ENCODE measurements around the gene CYP8B1. TPM values are rescaled to one million over a fixed set of nuclear protein-coding genes. Genes with fewer than 3 reads are reported as not detected.

The CYP8B1 gene
- total RNA-seq, 2 experiments from 2014 or later = not detected

GRCh38 chr3:42829628-42830436 lies 45.8 kb downstream of the CYP8B1 start:
- Mint-ChIP-seq H3K4me3 (no peak overlapping the region), H3K9me3 (no peaks in the 10 kb centered on the region), H3K27ac (no peak overlapping the region), H3K4me1 (ENCODE audit: low read depth) (peaks cover 6% of the 10 kb centered on the region), H3K36me3 (ENCODE audit: low read depth) (no peaks in the 10 kb centered on the region), H3K27me3 (peaks cover 11% of the 10 kb centered on the region)
- ATAC-seq (ENCODE audit: poor library complexity) (no peak), DNase-seq (no peak)
- ChIA-PET POLR2A (no interaction called here), CTCF (interaction anchor here (2.2 kb wide), 1 partner anchor 52 kb away, joined by 13 read pairs; no protein-coding TSS in a partner anchor)
- H3K4me3 ChIP-seq (ENCODE audit: low read length) = no peak overlapping the region
- TF ChIP-seq CTCF (IDR thresholded peaks at IDR 0.05) = no peak
- H3K27me3 ChIP-seq (ENCODE audit: control insufficient read depth in 1 of 2, insufficient read depth in 2 of 2, low read length in 2 of 2) = peaks cover 3% of the 10 kb centered on the region in 2 experiments
- H3K27ac ChIP-seq (ENCODE audit: low read depth in 1 of 2, low read length in 2 of 2) = no peak overlapping the region
- intact Hi-C loops (cut with DNase I, micrococcal nuclease) = loop anchor here (2.0 kb wide), 2 partner anchors 49 to 51 kb away; no protein-coding TSS in a partner anchor
- peaks cover 4% of the 10 kb centered on the region for H3K4me1 ChIP-seq (ENCODE audit: insufficient read depth, low read length)
- no peaks in the 10 kb centered on the region for H3K9me3 ChIP-seq (ENCODE audit: control insufficient read depth in 1 of 2, insufficient read depth in 1 of 2, low read length in 2 of 2)
- H3K36me3 ChIP-seq (ENCODE audit: insufficient read depth, low read length) = no peaks in the 10 kb centered on the region

GRCh38 chr3:42829083-42829627 lies 46.5 kb downstream of the CYP8B1 start:
- H3K27me3 ChIP-seq (ENCODE audit: control insufficient read depth in 1 of 2, insufficient read depth in 2 of 2, low read length in 2 of 2) = peaks cover 3% of the 10 kb centered on the region in 2 experiments
- CTCF ChIA-PET = no interaction called here

DNA sequence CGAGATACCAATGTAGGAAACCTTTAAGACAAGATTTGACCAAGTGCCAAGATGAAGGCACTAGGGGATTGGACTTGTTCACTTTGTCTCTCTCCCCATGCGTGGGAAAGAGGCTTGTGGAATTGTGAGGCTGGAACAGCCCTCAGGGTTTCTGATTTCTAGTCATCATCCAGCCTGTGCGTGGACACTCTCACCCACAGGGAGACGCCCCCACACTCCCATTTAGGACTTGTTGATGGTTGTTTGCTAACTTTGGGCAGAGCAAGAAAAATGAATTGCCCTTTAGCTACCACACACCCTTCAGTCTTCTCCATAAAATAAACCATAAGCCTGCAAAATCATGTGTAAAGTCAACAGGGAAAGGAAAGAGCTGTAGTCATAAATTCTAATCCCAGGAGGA lies 48.0 kb downstream of the CYP8B1 start:
- intact Hi-C loops (cut with DNase I, micrococcal nuclease) = no loop called here
- Histone ChIP-seq H3K36me3 (ENCODE audit: insufficient read depth, low read length) (no peaks in the 10 kb centered on the region), H3K4me1 (ENCODE audit: insufficient read depth, low read length) (peaks cover 4% of the 10 kb centered on the region), H3K4me3 (ENCODE audit: low read length) (no peak overlapping the region), H3K9me3 (ENCODE audit: control insufficient read depth in 1 of 2, insufficient read depth in 1 of 2, low read length in 2 of 2) (no peaks in the 10 kb centered on the region), H3K27ac (ENCODE audit: low read depth in 1 of 2, low read length in 2 of 2) (no peak overlapping the region), H3K27me3 (ENCODE audit: control insufficient read depth in 1 of 2, insufficient read depth in 2 of 2, low read length in 2 of 2) (peaks cover 3% of the 10 kb centered on the region in 2 experiments)
- POLR2A ChIA-PET = no interaction called here
- Mint-ChIP-seq H3K27ac (no peak overlapping the region), H3K27me3 (peaks cover 11% of the 10 kb centered on the region), H3K9me3 (no peaks in the 10 kb centered on the region), H3K36me3 (ENCODE audit: low read depth) (no peaks in the 10 kb centered on the region), H3K4me3 (no peak overlapping the region), H3K4me1 (ENCODE audit: low read depth) (peaks cover 6% of the 10 kb centered on the region)
- no peak for TF ChIP-seq CTCF (IDR thresholded peaks at IDR 0.05)
- CTCF ChIA-PET = no interaction called here
- DNase-seq = no peak
- ATAC-seq (ENCODE audit: poor library complexity) = no peak

More at GRCh38 chr3:42829083-42829627, 46.5 kb downstream of the CYP8B1 start:
- H3K4me3 Mint-ChIP-seq = no peak overlapping the region
- no peaks in the 10 kb centered on the region for H3K36me3 Mint-ChIP-seq (ENCODE audit: low read depth)
- POLR2A ChIA-PET = no interaction called here
- H3K9me3 ChIP-seq (ENCODE audit: control insufficient read depth in 1 of 2, insufficient read depth in 1 of 2, low read length in 2 of 2) = no peaks in the 10 kb centered on the region
- H3K4me1 ChIP-seq (ENCODE audit: insufficient read depth, low read length) = peaks cover 4% of the 10 kb centered on the region
- no peak overlapping the region for H3K27ac Mint-ChIP-seq
- DNase-seq = no peak
- peaks cover 6% of the 10 kb centered on the region for H3K4me1 Mint-ChIP-seq (ENCODE audit: low read depth)
- peaks cover 11% of the 10 kb centered on the region for H3K27me3 Mint-ChIP-seq
- no peak for ATAC-seq (ENCODE audit: poor library complexity)
- H3K27ac ChIP-seq (ENCODE audit: low read depth in 1 of 2, low read length in 2 of 2) = no peak overlapping the region
- H3K9me3 Mint-ChIP-seq = no peaks in the 10 kb centered on the region
- H3K36me3 ChIP-seq (ENCODE audit: insufficient read depth, low read length) = no peaks in the 10 kb centered on the region
- TF ChIP-seq CTCF (IDR thresholded peaks at IDR 0.05) = no peak
- no peak overlapping the region for H3K4me3 ChIP-seq (ENCODE audit: low read length)
- intact Hi-C loops (cut with DNase I, micrococcal nuclease) = no loop called here

Measured in CD4-positive, alpha-beta T cell (primary cell).